Caco-2 (cell line): ENCODE measurements around the gene NOSIP. TPM values are rescaled to one million over a fixed set of nuclear protein-coding genes. Genes with fewer than 3 reads are reported as not detected.

Source experiments
- BruUV-seq: library from RNA; stranded (reverse); fragments of 400-500 nt; replicated peaks from 2 replicates; lab custom pipeline; 2021; lab: Mats Ljungman, UMichigan
- CTCF ChIA-PET: fragments of 300-600 bp; sonication (Branson Sonifier 250); formaldehyde crosslinking; loops from one replicate; lab custom pipeline; 2022; ENCODE audit warnings: antibody characterized with exemption; lab: Charles Lee
- POLR2A ChIA-PET: fragments of 300-600 bp; sonication (Branson Sonifier 250); formaldehyde crosslinking; loops from one replicate; lab custom pipeline; 2022; ENCODE audit warnings: antibody characterized with exemption; lab: Charles Lee
- DNase-seq, 2 experiments: peaks; one replicate each; pipeline versions ENCODE4 v3.0.0 to v3.0.0-alpha.2; 2020 to 2022
- H3K27me3 ChIP-seq: replicated peaks from 2 replicates; pipeline ENCODE4 v1.6.0; 2011; ENCODE audit warnings: low read length; ENCODE audit not compliant: control insufficient read depth, insufficient read depth
- H3K36me3 ChIP-seq: 2 replicates; pipeline ENCODE4 v1.5.1; 2011; ENCODE audit warnings: low read length; ENCODE audit not compliant: control insufficient read depth, insufficient read depth
- H3K4me1 ChIP-seq: fragments of 250-450 bp; sonication (Bioruptor Pico); 2 replicates; pipeline ENCODE4 v1.5.1; 2020; ENCODE audit warnings: mild to moderate bottlenecking
- H3K4me3 ChIP-seq: 2 replicates; pipeline ENCODE4 v1.5.1; 2011; ENCODE audit warnings: low read depth, mild to moderate bottlenecking, control low read depth, low read length
- H3K9me3 ChIP-seq: fragments of 250-450 bp; sonication (Bioruptor Pico); 2 replicates; pipeline ENCODE4 v1.5.1; 2020; ENCODE audit warnings: mild to moderate bottlenecking, moderate library complexity
- H3K27ac Mint-ChIP-seq: one replicate; pipeline ENCODE4 v1.8.0; 2022; ENCODE audit warnings: mixed read lengths; ENCODE audit not compliant: unreplicated experiment
- H3K27me3 Mint-ChIP-seq: one replicate; pipeline ENCODE4 v1.8.0; 2022; ENCODE audit warnings: mixed read lengths; ENCODE audit not compliant: insufficient read depth, unreplicated experiment
- H3K36me3 Mint-ChIP-seq: one replicate; pipeline ENCODE4 v1.8.0; 2022; ENCODE audit warnings: mild to moderate bottlenecking, mixed read lengths; ENCODE audit not compliant: insufficient read depth, unreplicated experiment
- H3K4me1 Mint-ChIP-seq: one replicate; pipeline ENCODE4 v1.8.0; 2022; ENCODE audit warnings: low read depth, mixed read lengths; ENCODE audit not compliant: unreplicated experiment
- H3K4me3 Mint-ChIP-seq: one replicate; pipeline ENCODE4 v1.8.0; 2022; ENCODE audit warnings: mild to moderate bottlenecking, moderate library complexity, mixed read lengths; ENCODE audit not compliant: unreplicated experiment
- H3K9me3 Mint-ChIP-seq: one replicate; pipeline ENCODE4 v1.8.0; 2022; ENCODE audit warnings: mixed read lengths; ENCODE audit not compliant: unreplicated experiment
- intact Hi-C: fragments of 100-400 bp; cut with micrococcal nuclease; formaldehyde crosslinking; loops from one replicate; pipeline ENCODE4 v1.10.0; 2022; ENCODE audit not compliant: unreplicated experiment
- total RNA-seq: library from RNA; stranded (reverse); gene quantifications from 2 replicates; pipeline ENCODE4 v1.2.3, GENCODE V29; 2022
- TF ChIP-seq, protein P1 (sequence below), 2 experiments: fragments of 200-600 bp in 1 of 2; IDR thresholded peaks; 1 replicate in 1 of 2; 2 replicates in 1 of 2; pipeline versions ENCODE4 v1.5.1 to v1.8.0; 2011 to 2022; ENCODE audit warnings: antibody characterized with exemption in 1 of 2, control low read depth in 1 of 2, inconsistent platforms in 1 of 2, low read depth in 1 of 2, low read length in 1 of 2, mild to moderate bottlenecking in 1 of 2, moderate library complexity in 1 of 2; ENCODE audit not compliant: insufficient read depth in 1 of 2, severe bottlenecking in 1 of 2, unreplicated experiment in 1 of 2

NOSIP gene
- total RNA-seq, 1 experiment from 2014 or later = 74.7 TPM

DNA sequence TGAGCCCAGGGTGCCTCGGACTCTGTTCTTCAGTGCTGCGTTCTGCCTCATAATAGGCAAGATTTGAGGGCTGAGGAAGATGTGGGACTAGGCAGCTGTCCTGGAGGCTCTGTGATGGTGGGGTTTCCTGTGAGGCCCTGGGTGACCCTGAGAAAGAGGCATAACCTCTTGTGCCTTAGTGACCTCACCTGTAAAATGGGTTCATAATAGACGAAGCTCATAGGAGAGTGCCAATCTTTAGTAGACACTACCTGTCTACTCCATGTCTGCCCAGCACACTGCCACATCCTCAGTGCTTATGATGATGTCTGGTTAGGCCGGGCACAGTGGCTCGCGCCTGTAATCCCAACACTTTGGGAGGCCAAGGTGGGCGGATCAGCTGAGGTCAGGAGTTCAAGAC is 36.2 kb upstream of the NOSIP start:
- ChIA-PET POLR2A (no interaction called here), CTCF (no interaction called here)
- TF ChIP-seq, protein P1, sequence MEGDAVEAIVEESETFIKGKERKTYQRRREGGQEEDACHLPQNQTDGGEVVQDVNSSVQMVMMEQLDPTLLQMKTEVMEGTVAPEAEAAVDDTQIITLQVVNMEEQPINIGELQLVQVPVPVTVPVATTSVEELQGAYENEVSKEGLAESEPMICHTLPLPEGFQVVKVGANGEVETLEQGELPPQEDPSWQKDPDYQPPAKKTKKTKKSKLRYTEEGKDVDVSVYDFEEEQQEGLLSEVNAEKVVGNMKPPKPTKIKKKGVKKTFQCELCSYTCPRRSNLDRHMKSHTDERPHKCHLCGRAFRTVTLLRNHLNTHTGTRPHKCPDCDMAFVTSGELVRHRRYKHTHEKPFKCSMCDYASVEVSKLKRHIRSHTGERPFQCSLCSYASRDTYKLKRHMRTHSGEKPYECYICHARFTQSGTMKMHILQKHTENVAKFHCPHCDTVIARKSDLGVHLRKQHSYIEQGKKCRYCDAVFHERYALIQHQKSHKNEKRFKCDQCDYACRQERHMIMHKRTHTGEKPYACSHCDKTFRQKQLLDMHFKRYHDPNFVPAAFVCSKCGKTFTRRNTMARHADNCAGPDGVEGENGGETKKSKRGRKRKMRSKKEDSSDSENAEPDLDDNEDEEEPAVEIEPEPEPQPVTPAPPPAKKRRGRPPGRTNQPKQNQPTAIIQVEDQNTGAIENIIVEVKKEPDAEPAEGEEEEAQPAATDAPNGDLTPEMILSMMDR (IDR thresholded peaks at IDR 0.05; ENCODE audit: insufficient read depth in 1 of 2, low read depth in 1 of 2, low read length in 1 of 2, severe bottlenecking in 1 of 2, unreplicated experiment in 1 of 2) = no peak
- Histone ChIP-seq H3K9me3 (no peaks in the 10 kb centered on the region), H3K36me3 (peaks cover 8% of the 10 kb centered on the region), H3K4me1 (no peaks in the 10 kb centered on the region), H3K4me3 (no peak overlapping the region), H3K27me3 (no peaks in the 10 kb centered on the region)
- Mint-ChIP-seq H3K4me3 (no peak overlapping the region), H3K27me3 (no peaks in the 10 kb centered on the region), H3K4me1 (no peaks in the 10 kb centered on the region), H3K9me3 (no peaks in the 10 kb centered on the region), H3K27ac (no peak overlapping the region), H3K36me3 (peaks cover 77% of the 10 kb centered on the region)
- intact Hi-C loops = no loop called here
- DNase-seq = no peak
- no TSS peak for BruUV-seq

DNA sequence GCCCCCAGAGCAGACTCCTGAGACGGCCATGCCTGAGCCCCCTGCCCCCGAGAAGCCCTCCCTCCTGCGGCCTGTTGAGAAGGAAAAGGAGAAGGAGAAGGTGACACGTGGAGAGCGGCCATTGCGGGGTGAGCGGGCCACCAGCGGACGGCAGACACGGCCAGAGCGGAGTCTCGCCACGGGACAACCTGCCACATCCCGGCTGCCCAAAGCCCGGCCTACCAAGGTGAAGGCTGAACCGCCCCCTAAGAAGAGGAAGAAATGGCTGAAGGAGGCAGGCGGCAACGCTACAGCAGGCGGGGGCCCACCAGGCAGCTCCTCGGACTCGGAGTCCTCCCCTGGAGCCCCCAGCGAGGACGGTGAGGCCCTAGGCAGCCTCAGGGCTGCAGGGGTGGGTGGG is 35.5 kb upstream of the NOSIP start:
- Mint-ChIP-seq H3K27ac (no peak overlapping the region), H3K9me3 (no peaks in the 10 kb centered on the region), H3K27me3 (no peaks in the 10 kb centered on the region), H3K4me3 (no peak overlapping the region), H3K36me3 (peaks cover 80% of the 10 kb centered on the region), H3K4me1 (no peaks in the 10 kb centered on the region)
- ChIA-PET CTCF (no interaction called here), POLR2A (no interaction called here)
- BruUV-seq = no TSS peak
- Histone ChIP-seq H3K36me3 (peaks cover 8% of the 10 kb centered on the region), H3K27me3 (no peaks in the 10 kb centered on the region), H3K4me3 (no peak overlapping the region), H3K4me1 (no peaks in the 10 kb centered on the region), H3K9me3 (no peaks in the 10 kb centered on the region)
- DNase-seq = no peak
- intact Hi-C loops = no loop called here
- TF ChIP-seq, protein P1 (IDR thresholded peaks at IDR 0.05; ENCODE audit: insufficient read depth in 1 of 2, low read depth in 1 of 2, low read length in 1 of 2, severe bottlenecking in 1 of 2, unreplicated experiment in 1 of 2) = no peak

DNA sequence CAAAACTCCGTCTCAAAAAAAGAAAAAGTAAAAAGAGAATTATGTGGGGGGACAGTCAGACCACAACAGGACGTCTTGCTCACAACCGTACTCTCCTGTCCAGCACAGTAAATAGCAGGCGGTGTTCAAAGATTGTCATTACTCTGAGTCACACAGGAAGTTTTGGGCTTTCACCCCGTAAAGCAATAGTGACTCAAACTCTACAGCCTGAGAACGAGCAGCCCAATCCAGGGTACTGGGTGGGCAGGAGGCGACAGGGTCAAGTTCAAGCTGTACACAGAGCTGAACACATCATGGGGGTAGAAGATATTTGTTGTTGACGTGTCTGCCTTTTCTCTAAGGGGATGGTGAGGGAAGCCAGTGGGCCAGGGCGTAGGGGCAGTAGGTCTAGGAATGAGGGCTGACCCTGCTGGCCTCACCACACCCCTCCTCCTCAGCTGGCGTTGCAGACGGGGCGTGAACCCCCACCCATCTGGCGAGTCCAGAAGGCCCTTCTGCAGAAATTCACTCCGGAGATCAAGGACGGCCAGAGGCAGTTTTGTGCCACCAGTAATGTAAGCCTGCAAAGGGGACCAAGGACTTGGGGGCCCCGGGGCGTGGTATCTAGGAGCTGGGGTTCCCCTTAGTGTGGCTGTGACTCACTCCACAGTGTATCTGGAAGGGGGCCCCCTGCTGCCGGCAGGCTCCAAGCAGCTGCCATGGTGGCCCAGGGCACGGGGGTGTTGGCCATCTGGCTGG is 33.9 kb upstream of the NOSIP start:
- no peaks in the 10 kb centered on the region for H3K27me3 ChIP-seq
- Mint-ChIP-seq H3K36me3 (peaks cover 83% of the 10 kb centered on the region), H3K27me3 (no peaks in the 10 kb centered on the region), H3K4me3 (no peak overlapping the region), H3K27ac (no peak overlapping the region), H3K9me3 (no peaks in the 10 kb centered on the region), H3K4me1 (no peaks in the 10 kb centered on the region)
- ChIA-PET CTCF (no interaction called here), POLR2A (no interaction called here)
- H3K4me3 ChIP-seq = no peak overlapping the region
- DNase-seq = no peak
- intact Hi-C loops = no loop called here
- TF ChIP-seq, protein P1 (IDR thresholded peaks at IDR 0.05; ENCODE audit: insufficient read depth in 1 of 2, low read depth in 1 of 2, low read length in 1 of 2, severe bottlenecking in 1 of 2, unreplicated experiment in 1 of 2) = no peak
- H3K4me1 ChIP-seq = no peaks in the 10 kb centered on the region
- no TSS peak for BruUV-seq
- peaks cover 10% of the 10 kb centered on the region for H3K36me3 ChIP-seq
- no peaks in the 10 kb centered on the region for H3K9me3 ChIP-seq
